Neuronal stem cell (in vitro differentiated cells): ENCODE data around the gene PAK5.

Experiments
- DNase-seq: peaks from one replicate; pipeline ENCODE4 v3.0.0-alpha.2; 2013; ENCODE audit warnings: low spot score
- H2AFZ ChIP-seq: one replicate; pipeline ENCODE4 v1.6.1; 2013; ENCODE audit warnings: mild to moderate bottlenecking, low read length, inconsistent platforms
- H2AK5ac ChIP-seq: 2 replicates; pipeline ENCODE4 v1.6.1; 2013; ENCODE audit warnings: low read depth, mild to moderate bottlenecking, inconsistent platforms, low read length, moderate library complexity, mixed read lengths
- H2BK120ac ChIP-seq: 2 replicates; pipeline ENCODE4 v1.6.1; 2013; ENCODE audit warnings: low read depth, mild to moderate bottlenecking, inconsistent platforms, low read length, moderate library complexity, mixed read lengths
- H2BK12ac ChIP-seq: one replicate; pipeline ENCODE4 v1.6.1; 2013; ENCODE audit warnings: low read length, inconsistent platforms
- H2BK15ac ChIP-seq: 2 replicates; pipeline ENCODE4 v1.6.1; 2013; ENCODE audit warnings: mild to moderate bottlenecking, low read length, inconsistent platforms, mixed read lengths
- H2BK5ac ChIP-seq: one replicate; pipeline ENCODE4 v1.6.1; 2013; ENCODE audit warnings: inconsistent platforms, mild to moderate bottlenecking, low read length, moderate library complexity
- H3K14ac ChIP-seq: one replicate; pipeline ENCODE4 v1.6.1; 2013; ENCODE audit warnings: low read length, inconsistent platforms
- H3K18ac ChIP-seq: 2 replicates; pipeline ENCODE4 v1.6.1; 2013; ENCODE audit warnings: low read length, inconsistent platforms
- H3K23ac ChIP-seq: 2 replicates; pipeline ENCODE4 v1.6.1; 2013; ENCODE audit warnings: low read depth, mild to moderate bottlenecking, mixed read lengths, low read length, inconsistent platforms; ENCODE audit not compliant: poor library complexity
- H3K27ac ChIP-seq: replicated peaks from 3 replicates; pipeline ENCODE4 v1.5.1; 2013; ENCODE audit warnings: low read length, inconsistent platforms
- H3K27me3 ChIP-seq, 3 experiments: 2 replicates each; pipeline ENCODE4 v1.6.1; 2013; ENCODE audit warnings: low read length in 3 of 3, mild to moderate bottlenecking in 2 of 3, inconsistent platforms in 1 of 3, low read depth in 1 of 3, mixed read lengths in 1 of 3, moderate library complexity in 1 of 3; ENCODE audit not compliant: control insufficient read depth in 3 of 3, insufficient read depth in 3 of 3
- H3K36me3 ChIP-seq, 2 donors: replicated peaks in 1 of 2; 2 replicates each; pipeline ENCODE4 v1.6.1; 2013; ENCODE audit warnings: low read length in 2 of 2; ENCODE audit not compliant: control insufficient read depth in 2 of 2, insufficient read depth in 2 of 2
- H3K4ac ChIP-seq: 2 replicates; pipeline ENCODE4 v1.6.1; 2013; ENCODE audit warnings: inconsistent platforms, mild to moderate bottlenecking, low read length, moderate library complexity
- H3K4me1 ChIP-seq, 2 donors: 1 replicate in 1 of 2; 2 replicates in 1 of 2; pipeline ENCODE4 v1.6.1; 2013; ENCODE audit warnings: low read length in 2 of 2, low read depth in 1 of 2; ENCODE audit not compliant: control insufficient read depth in 2 of 2, insufficient read depth in 1 of 2
- H3K4me2 ChIP-seq: one replicate; pipeline ENCODE4 v1.6.1; 2013; ENCODE audit warnings: mild to moderate bottlenecking, low read length, inconsistent platforms; ENCODE audit not compliant: insufficient read depth, poor library complexity, severe bottlenecking
- H3K4me3 ChIP-seq, 2 donors: 2 replicates each; pipeline ENCODE4 v1.5.1; 2013; ENCODE audit warnings: low read length in 2 of 2, mild to moderate bottlenecking in 2 of 2, inconsistent platforms in 1 of 2, moderate library complexity in 1 of 2
- H3K79me1 ChIP-seq: one replicate; pipeline ENCODE4 v1.6.1; 2013; ENCODE audit warnings: low read depth, mild to moderate bottlenecking, inconsistent platforms, low read length, moderate library complexity
- H3K9ac ChIP-seq: one replicate; pipeline ENCODE4 v1.6.1; 2013; ENCODE audit warnings: mild to moderate bottlenecking, low read depth, low read length, inconsistent platforms; ENCODE audit not compliant: poor library complexity
- H3K9me3 ChIP-seq, 2 donors: replicated peaks in 1 of 2; 2 replicates each; pipeline versions ENCODE3 to v1.6.1; 2013; ENCODE audit warnings: low read length in 2 of 2, mild to moderate bottlenecking in 2 of 2, inconsistent platforms in 1 of 2, low read depth in 1 of 2, mixed read lengths in 1 of 2, moderate library complexity in 1 of 2; ENCODE audit not compliant: control insufficient read depth in 2 of 2, insufficient read depth in 1 of 2
- H4K8ac ChIP-seq: one replicate; pipeline ENCODE4 v1.6.1; 2013; ENCODE audit warnings: low read depth, mild to moderate bottlenecking, inconsistent platforms, low read length, moderate library complexity
- H4K91ac ChIP-seq: one replicate; pipeline ENCODE4 v1.6.1; 2013; ENCODE audit warnings: low read length, low read depth, mild to moderate bottlenecking, inconsistent platforms; ENCODE audit not compliant: poor library complexity
- WGBS, 2 donors: extraction: QIAGEN DNeasy Blood & Tissue Kit; methylation state at CpG; one replicate each; pipeline ENCODE4 v1.1.7; 2013; ENCODE audit warnings: missing lambda C conversion rate in 2 of 2, mixed read lengths in 1 of 2; ENCODE audit not compliant: insufficient read length in 2 of 2, insufficient replicate concordance in 1 of 2; ENCODE audit errors: extremely low coverage in 2 of 2; 5-methylcytosine and 5-hydroxymethylcytosine counted together

The PAK5 gene

GRCh38 chr20:9508696-9509178 is 330.1 kb downstream of the PAK5 start:
- Histone ChIP-seq H2BK120ac (peak overlapping the region; percentile 16), H2BK12ac (peak overlapping the region; percentile 89), H4K8ac (no peak overlapping the region), H4K91ac (no peak overlapping the region), H3K36me3 (no peaks in the 10 kb centered on the region), H3K79me1 (no peaks in the 10 kb centered on the region), H2BK5ac (no peak overlapping the region), H2AFZ (no peak overlapping the region), H3K4ac (no peak overlapping the region), H3K9ac (no peak overlapping the region), H3K18ac (peak overlapping the region; percentile 55), H3K27me3 (peaks cover 28 to 93% (median 63%) of the 10 kb centered on the region in 3 experiments), H3K23ac (no peak overlapping the region), H3K14ac (no peak overlapping the region), H2BK15ac (peak overlapping the region; percentile 80), H3K4me2 (peak overlapping the region; percentile 79), H3K27ac (no peak overlapping the region), H3K4me1 (peaks cover 0 to 17% of the 10 kb centered on the region in 2 donors), H2AK5ac (no peak overlapping the region), H3K4me3 (peak overlapping the region in 1 of 2 donors; percentile 47), H3K9me3 (peaks cover 0 to 7% of the 10 kb centered on the region in 2 donors)
- DNase-seq, result no peak
- WGBS, 2 donors, result no CpG with 5 or more reads among the region's 30 CpGs

DNA sequence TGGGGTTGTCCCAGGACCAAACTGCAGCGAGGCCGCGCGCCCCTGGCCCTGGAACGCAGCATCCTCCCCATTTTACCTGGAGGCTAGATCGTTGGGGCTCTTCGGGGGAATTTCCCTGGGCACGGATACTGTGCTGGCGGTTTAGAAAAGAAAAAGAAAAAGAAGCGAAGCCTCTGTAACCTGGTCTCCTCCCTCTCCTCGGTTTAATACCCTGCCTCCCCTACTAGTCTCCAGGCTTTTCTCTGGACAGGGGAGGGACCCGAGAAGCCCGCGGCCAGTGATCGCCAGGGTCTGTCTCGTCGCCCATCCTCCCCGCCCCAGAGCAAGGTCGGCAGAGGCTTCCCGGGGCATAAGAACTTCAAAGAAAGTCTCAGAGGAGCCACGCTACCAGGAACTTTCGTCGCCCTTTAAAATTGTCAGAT is 330.6 kb downstream of the PAK5 start:
- Histone ChIP-seq H3K4ac (no peak overlapping the region), H3K4me3 (peak overlapping the region in 1 of 2 donors; percentile 59), H4K8ac (no peak overlapping the region), H2BK12ac (no peak overlapping the region), H2BK5ac (no peak overlapping the region), H3K4me1 (peaks cover 0 to 17% of the 10 kb centered on the region in 2 donors), H3K79me1 (no peaks in the 10 kb centered on the region), H3K36me3 (no peaks in the 10 kb centered on the region), H2AFZ (no peak overlapping the region), H3K23ac (no peak overlapping the region), H3K27me3 (peaks cover 28 to 88% (median 63%) of the 10 kb centered on the region in 3 experiments), H4K91ac (no peak overlapping the region), H3K14ac (no peak overlapping the region), H3K9me3 (peaks cover 0 to 7% of the 10 kb centered on the region in 2 donors), H3K9ac (no peak overlapping the region), H3K27ac (no peak overlapping the region), H3K4me2 (peak overlapping the region; percentile 79), H2AK5ac (peak overlapping the region; percentile 49), H2BK15ac (peak overlapping the region; percentile 80), H3K18ac (peak overlapping the region; percentile 79), H2BK120ac (no peak overlapping the region)
- no peak for DNase-seq
- WGBS, 2 donors, result no CpG with 5 or more reads among the region's 23 CpGs

- H2BK5ac ChIP-seq, result no peak overlapping the region
- WGBS, 2 donors, result no CpG with 5 or more reads among the region's 37 CpGs
- H2BK15ac ChIP-seq, result no peak overlapping the region
- no peak overlapping the region for H4K91ac ChIP-seq
- H3K14ac ChIP-seq, result no peak overlapping the region
- H3K23ac ChIP-seq, result peak overlapping the region; percentile 52
- H3K18ac ChIP-seq, result peak overlapping the region; percentile 79
- H3K79me1 ChIP-seq, result no peaks in the 10 kb centered on the region
- no peak overlapping the region for H2AFZ ChIP-seq
- H3K27me3 ChIP-seq, result peaks cover 28 to 88% (median 63%) of the 10 kb centered on the region in 3 experiments
- H4K8ac ChIP-seq, result no peak overlapping the region
- H2BK120ac ChIP-seq, result no peak overlapping the region
- H2AK5ac ChIP-seq, result peak overlapping the region; percentile 49
- no peak overlapping the region for H3K27ac ChIP-seq
- peak overlapping the region in 1 of 2 donors; percentile 59 for H3K4me3 ChIP-seq
- H3K36me3 ChIP-seq, result no peaks in the 10 kb centered on the region
- no peak for DNase-seq
- H3K9me3 ChIP-seq, result peaks cover 0 to 7% of the 10 kb centered on the region in 2 donors
- no peak overlapping the region for H2BK12ac ChIP-seq
- H3K9ac ChIP-seq, result no peak overlapping the region
- H3K4me2 ChIP-seq, result peak overlapping the region; percentile 79
- H3K4ac ChIP-seq, result no peak overlapping the region
- H3K4me1 ChIP-seq, result peaks cover 0 to 17% of the 10 kb centered on the region in 2 donors
These were observed 331.2 kb downstream of the PAK5 start for GRCh38 chr20:9507544-9508239.

GRCh38 chr20:9506964-9507369 is 331.9 kb downstream of the PAK5 start:
- Histone ChIP-seq H2BK15ac (peak overlapping the region; percentile 78), H2AK5ac (no peak overlapping the region), H2AFZ (peak overlapping the region; percentile 45), H3K4me2 (peak overlapping the region; percentile 57), H2BK120ac (no peak overlapping the region), H4K8ac (no peak overlapping the region), H3K14ac (no peak overlapping the region), H3K79me1 (no peaks in the 10 kb centered on the region), H3K9ac (peak overlapping the region; percentile 66), H3K27ac (no peak overlapping the region), H3K27me3 (peaks cover 28 to 85% (median 63%) of the 10 kb centered on the region in 3 experiments), H3K4me1 (peaks cover 0 to 17% of the 10 kb centered on the region in 2 donors), H2BK12ac (no peak overlapping the region), H3K4ac (no peak overlapping the region), H3K23ac (no peak overlapping the region), H2BK5ac (peak overlapping the region; percentile 8), H3K4me3 (no peak overlapping the region), H3K18ac (peak overlapping the region; percentile 74), H4K91ac (no peak overlapping the region), H3K36me3 (no peaks in the 10 kb centered on the region), H3K9me3 (peaks cover 0 to 7% of the 10 kb centered on the region in 2 donors)
- no peak for DNase-seq
- WGBS, 2 donors, result no CpG with 5 or more reads among the region's 31 CpGs
